GM21367 (cell line): ENCODE measurements around the gene CLRN1.

Source experiments
- ATAC-seq: cut with Tn5 transposase; IDR thresholded peaks from one replicate; pipeline ENCODE4 v1.9.1; 2021; ENCODE audit not compliant: unreplicated experiment

Gene CLRN1

GRCh38 chr3:150878290-150878689, 94.2 kb downstream of the CLRN1 start:
- ATAC-seq: no peak

GRCh38 chr3:150877303-150877702, 95.2 kb downstream of the CLRN1 start:
- ATAC-seq: no peak

GRCh38 chr3:150876611-150877265, 95.8 kb downstream of the CLRN1 start:
- no peak for ATAC-seq
